GM18502 (cell line): Measurements from ENCODE around the gene RNLS.
"Not testable (repeated sequence)": the region's sequence is repeated elsewhere in the genome, so short reads cannot be mapped to it uniquely, and the experiment has no call there.

ENCODE experiments used
- ATAC-seq: cut with Tn5 transposase; IDR thresholded peaks from one replicate; pipeline ENCODE4 v1.9.1; 2021; ENCODE audit warnings: mild to moderate bottlenecking; ENCODE audit not compliant: unreplicated experiment, poor library complexity

The RNLS gene

DNA sequence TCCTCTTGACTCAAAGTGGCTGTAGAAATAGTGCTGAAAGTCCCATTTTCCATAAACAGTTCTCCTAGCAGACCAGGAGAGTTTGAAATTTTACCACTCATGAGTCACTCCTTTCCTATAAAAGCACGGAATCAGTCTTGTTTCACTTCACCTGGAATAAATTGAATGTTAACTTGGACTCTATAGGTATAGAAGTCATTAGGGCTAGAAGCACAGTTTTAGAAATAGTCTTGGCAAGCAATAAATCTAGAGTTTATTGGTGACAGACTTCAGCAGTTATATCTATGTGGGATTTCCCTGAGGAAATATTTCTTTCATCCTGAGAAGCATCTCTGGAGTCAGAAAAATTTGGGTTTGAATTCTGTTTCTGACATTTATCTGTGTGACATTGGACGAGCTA lies 212.4 kb downstream of the RNLS start:
- ATAC-seq = no peak

DNA sequence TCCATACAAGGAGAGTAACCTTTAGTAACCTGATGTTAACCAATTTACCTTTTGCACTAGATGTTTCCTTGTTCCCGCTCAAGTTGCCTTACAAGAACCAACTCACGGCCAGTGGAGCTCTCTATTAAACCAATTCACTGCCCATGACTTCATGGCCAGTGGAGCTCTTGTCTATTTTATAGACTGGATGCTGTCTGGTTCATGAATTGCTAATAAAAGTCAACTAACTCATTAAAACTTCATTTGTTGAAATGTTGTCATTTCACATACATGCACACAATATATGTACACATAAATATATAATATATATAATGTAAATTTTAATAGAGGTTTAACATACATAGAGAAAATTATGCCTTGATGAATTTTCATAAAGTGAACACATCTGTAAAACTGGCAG lies 216.3 kb downstream of the RNLS start:
- no peak for ATAC-seq

DNA sequence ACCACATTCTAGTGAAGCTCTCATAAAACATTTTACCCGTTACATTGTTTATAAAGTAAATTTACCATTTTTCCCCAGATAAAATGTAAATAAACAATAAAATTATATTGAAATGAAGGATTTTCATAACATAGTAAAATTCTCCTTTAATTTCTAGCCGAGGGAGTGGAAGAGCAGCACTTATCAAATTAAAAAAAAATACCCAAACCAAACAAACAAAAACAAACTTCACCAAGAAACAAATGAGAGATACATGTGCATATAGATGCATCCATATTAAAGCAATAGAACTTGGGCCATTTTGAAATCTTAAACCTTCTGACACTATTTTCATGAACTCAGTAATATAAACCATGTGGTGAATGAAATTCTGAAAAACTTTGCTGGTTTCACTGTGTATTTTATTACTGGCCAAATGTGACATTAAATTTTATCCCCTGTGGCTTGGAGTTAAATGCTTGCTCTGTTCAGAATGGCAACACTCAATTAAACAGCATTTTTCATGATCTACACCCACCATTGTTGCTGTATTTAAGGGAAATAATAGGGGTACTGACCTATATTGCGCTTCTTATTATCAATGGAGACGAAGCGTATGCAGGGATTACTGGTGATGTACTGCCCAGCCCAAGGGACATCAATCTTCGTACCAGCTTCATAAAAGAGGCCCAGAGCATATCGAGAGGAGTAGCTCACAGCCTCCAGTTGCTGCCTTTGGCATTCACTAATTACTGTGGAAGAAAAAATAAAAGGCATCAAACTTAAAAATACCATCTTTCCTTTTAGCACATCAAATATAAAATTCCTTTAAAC lies 220.9 kb downstream of the RNLS start:
- no peak for ATAC-seq

DNA sequence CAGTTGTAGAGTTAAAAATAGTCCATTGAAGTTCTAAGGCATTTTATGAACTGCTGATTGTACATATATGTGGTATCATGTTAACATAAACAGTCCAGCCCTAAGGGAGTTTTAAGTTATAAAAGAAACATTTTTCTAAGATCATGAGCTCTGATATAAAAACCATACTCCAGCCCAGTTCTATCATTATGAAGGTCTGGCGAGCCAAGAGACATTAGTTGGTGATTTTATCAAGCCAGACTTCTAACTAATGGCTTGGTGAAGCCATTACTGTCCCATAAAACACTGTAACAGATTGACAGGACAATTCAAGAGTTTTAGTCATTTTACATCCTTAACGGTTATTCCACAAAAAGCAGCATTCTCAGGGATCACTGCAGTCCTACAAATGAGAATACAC lies 221.6 kb downstream of the RNLS start:
- no peak for ATAC-seq

DNA sequence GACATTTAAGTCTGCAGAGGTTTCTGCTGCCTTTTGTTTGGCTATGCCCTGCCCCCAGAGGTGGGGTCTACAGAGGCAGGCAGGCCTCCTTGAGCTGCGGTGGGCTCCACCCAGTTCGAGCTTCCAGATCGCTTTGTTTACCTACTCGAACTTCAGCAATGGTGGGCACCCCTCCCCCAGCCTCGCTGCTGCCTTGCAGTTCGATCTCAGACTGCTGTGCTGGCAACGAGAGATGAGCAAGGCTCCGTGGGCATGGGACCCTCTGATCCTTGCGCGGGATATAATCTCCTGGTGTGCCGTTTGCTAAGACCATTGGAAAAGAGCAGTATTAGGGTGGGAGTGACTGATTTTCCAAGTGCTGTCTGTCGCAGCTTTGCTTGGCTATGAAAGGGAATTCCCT lies 227.4 kb downstream of the RNLS start:
- not testable (repeated sequence) for ATAC-seq

DNA sequence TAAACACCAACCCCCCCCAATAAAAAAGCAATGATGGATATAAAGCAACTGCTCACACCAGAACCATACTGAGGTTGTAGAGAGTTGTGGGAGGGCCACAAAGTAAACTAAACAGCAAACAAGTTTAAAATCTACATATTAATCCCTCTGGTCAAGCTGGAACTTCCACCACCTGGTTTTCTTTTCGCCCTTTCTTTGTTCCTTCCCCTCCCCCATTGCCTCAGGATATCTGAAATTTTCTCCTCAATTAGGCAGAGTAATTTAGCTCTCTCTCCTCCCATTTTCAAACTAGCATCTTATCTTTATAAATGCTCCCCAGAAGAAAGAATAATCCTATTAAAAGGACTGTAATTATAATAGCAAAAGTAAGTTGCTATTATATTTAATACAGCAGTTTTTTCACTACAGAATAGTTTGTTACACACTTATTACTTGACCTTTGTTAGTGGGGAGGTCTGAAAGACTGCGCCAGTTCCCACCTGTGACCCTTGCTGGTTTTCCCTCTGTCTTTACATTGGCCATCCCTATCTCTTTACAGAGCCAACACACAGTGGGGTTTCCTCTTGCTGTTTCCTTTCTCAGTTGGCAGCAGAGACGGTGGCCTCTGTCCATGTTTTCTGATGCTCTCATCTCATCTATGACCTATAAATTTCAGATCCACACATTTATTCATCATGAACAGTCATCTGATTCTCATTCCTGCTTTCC lies 235.4 kb downstream of the RNLS start:
- no peak for ATAC-seq

DNA sequence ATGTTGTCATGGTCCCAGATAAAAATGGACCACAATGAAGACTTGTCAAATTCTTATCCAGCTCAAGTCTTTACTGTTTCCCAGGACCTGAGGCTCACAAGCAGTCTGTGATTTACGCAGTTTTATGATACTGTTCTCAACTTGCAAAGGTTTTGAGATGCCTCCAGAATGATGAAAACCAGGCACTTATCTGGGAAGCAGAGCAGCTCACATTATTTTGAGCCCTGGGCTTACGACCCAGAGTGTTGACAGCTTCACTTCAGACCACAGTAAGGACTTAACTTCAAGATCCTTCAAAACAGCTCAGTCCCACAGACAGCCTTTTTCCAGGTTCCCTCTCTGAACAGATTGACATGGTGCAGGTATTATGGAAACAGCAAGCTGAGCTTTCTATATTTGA lies 236.1 kb downstream of the RNLS start:
- ATAC-seq = no peak

DNA sequence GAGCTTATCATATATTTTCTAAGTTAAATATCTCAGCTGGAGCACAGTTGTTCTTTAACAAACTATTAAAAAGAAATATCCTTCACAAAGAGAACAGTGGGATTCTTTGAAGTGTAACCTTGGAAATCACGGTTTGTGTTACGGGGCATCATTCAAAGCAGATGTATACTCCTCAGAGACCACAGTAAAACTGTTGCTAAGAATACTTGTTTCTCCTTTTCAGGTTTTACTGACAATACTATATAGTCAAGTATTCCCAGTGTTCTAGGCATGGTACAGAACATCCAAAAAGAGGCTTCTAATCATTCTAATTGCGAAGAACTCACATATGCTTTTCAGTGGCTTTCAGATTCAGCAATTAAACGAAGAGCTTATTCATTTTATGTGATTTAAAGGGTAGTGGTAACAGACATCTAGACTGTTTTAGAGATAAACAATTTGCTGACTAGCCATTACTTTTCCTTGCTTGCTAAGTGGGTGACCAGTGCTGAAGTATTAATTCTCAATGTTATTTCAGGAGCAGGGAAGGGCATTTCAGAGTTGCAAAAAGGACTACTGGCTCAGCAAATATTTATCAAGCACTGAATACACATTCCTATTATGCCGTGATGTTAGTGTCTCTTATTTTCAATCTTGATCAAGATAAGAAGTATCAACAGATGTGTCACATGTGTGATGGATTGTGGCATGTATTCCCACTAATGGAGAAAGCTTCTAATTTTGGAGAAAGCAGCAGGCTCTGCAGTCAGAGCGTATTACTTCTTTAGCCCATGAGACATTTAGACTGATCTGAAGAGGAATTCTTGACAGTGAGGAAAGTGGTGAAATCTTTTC lies 236.8 kb downstream of the RNLS start:
- ATAC-seq = no peak

DNA sequence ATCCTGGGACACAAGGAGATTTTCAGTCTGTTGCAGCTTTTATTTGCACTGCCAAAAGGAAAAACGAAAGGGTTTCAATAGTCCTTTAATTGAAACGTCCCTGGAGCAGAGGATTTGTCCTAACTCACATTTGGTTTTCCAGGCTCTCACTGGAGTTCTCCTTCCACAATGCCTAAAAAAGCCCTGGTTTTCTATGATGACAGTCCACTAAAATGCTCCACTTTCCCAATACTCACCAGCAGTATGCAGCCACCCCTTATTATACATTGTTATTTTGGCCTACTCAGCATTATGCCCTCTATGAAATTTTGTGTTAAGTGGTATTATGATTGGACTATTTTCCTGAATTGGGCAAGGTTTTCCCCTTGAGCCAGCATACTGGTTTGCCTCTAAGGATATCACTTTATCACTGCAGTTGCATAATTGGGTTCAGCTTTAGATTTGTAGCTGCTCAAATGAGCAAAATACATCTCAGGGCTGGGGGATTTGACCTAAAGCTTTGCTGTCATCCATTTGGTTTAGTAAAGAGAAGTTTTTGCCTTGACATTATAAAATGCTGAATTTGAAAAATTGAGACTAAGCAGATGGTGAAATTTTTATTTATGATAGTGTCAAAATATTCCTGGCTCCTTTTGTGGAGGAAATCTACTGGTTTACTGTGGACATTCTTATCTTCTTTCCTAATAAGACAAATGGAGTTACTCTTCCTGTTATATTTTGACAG lies 239.2 kb downstream of the RNLS start:
- no peak for ATAC-seq

DNA sequence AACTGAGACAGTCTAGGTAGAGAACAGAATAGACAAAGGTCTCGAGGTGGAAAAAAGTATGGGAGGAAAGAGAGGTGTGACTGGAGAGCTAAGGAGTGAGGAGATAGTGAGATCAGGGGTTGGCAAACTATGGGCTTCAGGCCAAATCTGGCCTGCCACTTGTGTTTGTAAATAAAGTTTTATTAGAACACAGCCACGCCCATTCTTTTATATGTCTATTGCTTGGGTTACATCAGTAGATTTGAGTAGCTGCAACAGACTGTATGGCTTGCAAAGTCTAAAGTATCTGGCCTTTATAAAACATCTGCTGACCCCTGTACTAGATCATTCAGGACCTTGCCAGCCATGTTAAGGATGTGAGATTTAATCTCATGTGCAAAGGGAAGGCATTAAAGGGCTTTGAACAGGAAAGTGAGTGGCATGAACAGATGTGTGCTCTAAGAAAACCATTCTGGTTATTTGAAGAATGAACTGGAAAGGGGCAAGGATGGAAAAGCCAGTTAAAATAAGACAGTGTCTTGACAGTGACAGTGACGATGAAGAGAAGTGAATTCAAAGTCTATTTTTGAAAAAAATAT lies 240.3 kb downstream of the RNLS start:
- no peak for ATAC-seq

DNA sequence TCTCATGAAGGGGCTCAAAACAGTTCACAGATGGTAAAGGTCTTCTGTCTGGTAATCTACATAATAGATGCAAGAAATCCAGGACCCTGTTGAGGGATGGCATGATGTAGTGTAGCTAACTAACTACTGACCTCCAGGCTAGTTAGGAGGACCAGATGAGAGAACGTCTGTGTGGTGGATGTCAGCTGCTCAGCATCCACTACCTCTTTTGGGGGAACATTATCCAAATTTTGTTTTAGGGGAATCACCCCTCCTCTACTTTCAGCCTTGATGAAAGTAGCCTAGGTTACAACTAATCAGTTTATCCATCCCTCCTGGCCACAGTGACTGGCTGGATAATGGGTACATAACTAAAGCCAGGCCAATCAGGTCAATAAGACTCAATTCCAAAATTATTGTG lies 246.0 kb downstream of the RNLS start:
- ATAC-seq = no peak

DNA sequence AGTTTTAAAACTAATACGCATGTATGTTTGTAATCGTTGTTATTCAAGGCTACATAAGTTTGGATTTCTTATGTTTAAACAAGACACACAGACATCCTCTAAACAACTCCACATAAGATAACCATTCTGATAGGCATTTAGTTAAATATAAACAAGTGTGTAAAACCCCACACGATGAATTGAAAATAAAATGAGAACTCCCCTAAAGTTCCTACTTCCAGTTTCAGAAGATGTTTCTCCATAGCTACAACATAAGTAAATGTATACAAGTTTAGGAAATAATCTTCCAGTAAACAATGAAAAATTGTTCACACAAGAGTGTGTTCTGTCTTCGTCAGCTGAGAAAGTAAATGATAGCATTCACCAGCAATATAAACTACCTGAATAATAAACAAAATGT lies 246.8 kb downstream of the RNLS start:
- ATAC-seq = no peak

DNA sequence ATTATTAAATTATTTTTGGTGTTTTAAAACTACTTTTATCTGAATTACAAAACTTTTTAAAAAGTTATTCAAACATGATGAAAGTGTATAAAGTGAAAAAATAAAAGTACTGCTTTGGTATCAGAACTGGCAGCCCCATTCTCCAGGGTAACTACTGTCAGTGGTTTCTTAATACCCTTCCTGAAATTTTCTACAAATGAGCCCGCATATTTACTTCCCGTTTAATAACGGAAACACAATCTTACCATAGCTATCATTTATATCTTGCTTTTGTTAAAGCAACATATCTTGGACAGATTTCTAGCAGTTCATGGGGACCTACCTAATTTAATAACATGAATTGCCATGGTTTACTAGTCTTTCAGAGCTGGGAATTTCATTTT lies 249.9 kb downstream of the RNLS start:
- no peak for ATAC-seq

DNA sequence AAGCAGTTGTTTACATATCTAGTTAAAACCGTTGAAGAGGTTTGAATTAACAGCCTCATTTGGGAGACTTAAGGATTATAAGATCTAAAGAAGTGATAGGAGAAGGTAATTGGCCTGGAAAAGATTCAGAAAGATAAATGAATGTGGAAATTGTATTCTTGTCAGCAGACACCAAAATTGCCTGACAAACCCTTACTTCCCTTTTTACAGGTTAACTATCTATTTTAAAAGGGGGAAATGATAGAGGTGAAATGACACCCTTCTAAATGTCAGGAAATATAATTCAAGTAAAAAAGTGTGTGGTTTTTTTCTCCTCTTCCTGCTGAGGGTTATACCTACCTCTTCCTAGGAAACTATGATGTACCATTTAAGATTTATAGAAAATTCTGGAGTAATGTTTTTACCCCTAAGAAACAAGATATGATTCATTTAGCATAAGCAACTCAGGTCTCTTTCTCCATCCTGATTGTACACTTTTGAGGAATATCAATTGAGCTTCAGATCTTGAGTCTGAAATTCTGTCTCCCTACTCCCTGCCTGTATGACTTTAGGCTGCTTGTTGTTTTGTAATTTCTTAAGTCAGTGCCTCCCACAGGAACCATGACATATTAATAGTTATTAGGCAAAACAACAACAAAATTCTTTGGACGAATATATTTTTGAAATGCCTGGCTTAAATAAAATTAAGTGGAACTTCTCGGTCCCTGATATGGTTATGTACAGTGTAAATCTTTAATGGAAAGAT lies 250.4 kb downstream of the RNLS start:
- no peak for ATAC-seq

DNA sequence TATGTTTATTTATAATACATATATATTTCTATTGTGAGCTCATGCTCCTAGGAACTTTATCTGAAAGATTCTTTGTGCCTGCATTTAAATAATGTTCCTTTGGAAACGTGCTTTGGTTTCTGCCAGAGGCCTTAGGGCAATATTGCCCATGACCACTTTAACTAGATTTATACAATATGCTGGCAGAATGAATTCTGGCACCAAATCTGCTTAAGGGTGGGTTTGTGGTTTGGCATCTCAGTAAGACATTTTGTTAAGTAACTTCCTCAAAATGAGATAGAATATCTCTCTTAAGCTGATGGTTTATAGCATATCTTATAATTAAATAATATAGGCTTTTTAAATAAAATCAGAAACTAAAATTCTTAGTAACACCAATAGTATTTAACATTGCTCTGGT lies 252.9 kb downstream of the RNLS start:
- no peak for ATAC-seq

DNA sequence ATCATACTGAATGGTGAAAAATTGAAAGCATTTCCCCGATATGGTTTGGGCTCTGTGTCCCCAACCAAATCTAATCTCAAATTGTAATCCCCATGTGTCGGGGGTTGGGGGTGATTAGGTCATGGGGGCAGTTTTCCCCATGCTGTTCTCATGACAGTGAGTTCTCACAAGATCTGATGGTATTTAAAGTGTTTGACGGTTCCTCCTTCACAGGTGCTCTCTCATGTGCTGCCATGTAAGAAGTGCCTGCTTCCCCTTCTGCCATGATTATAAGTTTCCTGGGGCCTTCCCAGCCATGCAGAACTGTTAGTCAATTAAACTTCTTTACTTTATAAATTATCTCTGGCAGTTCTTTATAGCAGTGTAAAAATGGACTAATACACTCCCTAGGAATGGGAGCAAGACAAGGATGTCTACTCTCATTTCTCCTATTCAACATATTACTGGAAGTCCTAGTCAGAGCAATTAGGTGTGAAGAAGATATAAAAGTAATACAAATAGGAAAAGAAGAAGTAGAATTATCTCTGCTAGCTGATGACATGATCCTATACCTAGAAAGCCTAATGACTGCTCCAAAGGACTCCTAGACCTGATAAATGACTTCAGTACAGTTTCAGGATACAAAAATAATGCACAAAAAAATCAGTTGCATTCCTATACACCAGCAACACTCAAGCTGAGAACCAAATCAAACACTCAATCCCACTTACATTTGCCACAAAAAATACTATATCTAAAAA lies 260.6 kb downstream of the RNLS start:
- ATAC-seq = no peak

DNA sequence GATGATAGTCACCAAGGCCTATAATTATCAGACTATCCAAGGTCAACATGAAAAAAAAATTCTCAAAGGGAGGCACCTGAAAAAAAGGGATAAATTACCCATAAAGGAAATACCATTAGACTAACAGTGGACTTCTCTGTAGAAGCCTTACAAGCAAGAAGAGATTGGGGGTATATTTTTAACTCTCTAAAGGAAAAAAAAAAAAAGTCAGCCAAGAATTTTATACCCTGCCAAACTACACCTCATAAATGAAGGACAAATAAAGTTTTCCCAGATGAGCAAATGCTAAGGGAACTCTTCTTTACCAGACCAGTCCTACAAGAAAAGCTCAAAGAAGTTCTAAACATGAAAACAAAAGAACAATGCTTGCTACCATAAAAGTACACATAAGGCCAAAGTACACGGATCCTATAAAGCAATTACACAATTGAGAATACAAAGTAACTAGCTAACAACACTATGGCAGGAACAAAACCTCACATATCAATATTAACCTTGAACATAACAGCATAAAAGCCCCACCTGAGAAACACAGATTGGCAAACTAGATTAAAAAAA lies 263.1 kb downstream of the RNLS start:
- ATAC-seq = no peak

DNA sequence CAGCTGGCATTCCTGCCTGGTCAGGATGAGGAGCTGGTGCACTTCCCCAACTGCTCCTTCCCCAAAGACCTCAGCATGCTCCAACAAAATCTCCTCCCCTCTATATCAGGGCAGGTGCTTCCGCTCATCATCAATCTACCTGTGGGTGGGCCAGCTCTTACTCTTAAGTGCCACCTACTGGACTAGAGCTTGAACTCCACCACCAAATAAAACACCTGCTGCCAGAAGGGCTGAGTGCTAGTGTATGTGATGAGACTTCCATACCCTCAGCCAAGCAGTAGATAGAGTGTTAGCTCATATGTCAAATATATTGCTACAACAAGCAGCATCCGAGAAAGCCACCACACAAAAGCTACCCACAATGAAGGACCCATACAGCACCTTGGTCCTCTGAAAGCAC lies 264.3 kb downstream of the RNLS start:
- ATAC-seq = no peak

DNA sequence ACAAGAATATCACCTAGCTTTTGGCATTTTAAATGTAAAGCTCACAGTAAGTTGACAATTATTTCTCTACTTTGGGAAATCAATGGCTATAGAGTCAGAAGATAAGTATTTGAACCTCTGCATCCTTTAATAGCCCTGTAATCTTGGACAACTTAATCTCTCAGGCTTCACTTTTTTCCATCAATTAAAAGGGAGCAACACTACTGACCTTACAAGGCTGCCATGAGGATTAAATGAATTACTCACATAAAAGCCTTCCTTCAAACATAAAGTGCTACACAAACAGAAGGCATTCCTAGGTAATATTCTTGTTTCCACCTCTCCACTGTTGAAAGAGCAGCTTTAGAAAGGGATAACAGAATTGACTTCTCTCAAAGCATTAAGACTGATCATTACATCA lies 266.0 kb downstream of the RNLS start:
- ATAC-seq = no peak
